Measurements from ENCODE around the gene LHX5.

DNA sequence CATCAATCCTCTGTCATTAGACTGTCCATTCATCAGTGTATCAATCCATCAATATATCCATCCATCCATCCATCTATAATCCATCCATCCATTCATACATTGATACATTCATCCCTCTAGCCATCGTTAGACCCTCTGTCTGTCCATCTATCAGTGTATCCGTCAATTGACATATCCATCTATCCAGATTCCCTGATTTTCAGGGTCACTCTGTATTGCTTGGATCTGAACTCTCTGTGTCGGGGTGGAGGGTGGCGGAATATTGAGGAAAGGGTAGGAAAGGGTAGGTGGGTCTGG, 32.4 kb downstream of the LHX5 start:
- TF ChIP-seq POLR2AphosphoS5 (IDR thresholded peaks at IDR 0.05) (no peak), POLR2A (IDR thresholded peaks at IDR 0.05) (no peak)
- TF ChIP-seq, protein P1, sequence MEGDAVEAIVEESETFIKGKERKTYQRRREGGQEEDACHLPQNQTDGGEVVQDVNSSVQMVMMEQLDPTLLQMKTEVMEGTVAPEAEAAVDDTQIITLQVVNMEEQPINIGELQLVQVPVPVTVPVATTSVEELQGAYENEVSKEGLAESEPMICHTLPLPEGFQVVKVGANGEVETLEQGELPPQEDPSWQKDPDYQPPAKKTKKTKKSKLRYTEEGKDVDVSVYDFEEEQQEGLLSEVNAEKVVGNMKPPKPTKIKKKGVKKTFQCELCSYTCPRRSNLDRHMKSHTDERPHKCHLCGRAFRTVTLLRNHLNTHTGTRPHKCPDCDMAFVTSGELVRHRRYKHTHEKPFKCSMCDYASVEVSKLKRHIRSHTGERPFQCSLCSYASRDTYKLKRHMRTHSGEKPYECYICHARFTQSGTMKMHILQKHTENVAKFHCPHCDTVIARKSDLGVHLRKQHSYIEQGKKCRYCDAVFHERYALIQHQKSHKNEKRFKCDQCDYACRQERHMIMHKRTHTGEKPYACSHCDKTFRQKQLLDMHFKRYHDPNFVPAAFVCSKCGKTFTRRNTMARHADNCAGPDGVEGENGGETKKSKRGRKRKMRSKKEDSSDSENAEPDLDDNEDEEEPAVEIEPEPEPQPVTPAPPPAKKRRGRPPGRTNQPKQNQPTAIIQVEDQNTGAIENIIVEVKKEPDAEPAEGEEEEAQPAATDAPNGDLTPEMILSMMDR (IDR thresholded peaks at IDR 0.05): no peak

Measured in breast epithelium (tissue), 3 donors.